GM06990 (cell line): ENCODE results near the gene CFAP97.
A peak's percentile ranks its signal among the peaks of the same experiment; 100 is the strongest.

Experiments used
- DNase-seq: peaks from one replicate; pipeline ENCODE4 v3.0.0-alpha.2; 2011; ENCODE audit not compliant: insufficient read length; ENCODE audit errors: extremely low read depth
- H3K27me3 ChIP-seq: replicated peaks from 2 replicates; pipeline ENCODE4 v1.6.0; 2011; ENCODE audit warnings: low read length; ENCODE audit not compliant: control insufficient read depth, insufficient read depth
- H3K36me3 ChIP-seq: 2 replicates; pipeline ENCODE4 v1.5.1; 2011; ENCODE audit warnings: low read length; ENCODE audit not compliant: control insufficient read depth, insufficient read depth
- H3K4me3 ChIP-seq: replicated peaks from 2 replicates; pipeline ENCODE4 v1.5.1; 2011; ENCODE audit warnings: low read depth, mild to moderate bottlenecking, control low read depth, low read length
- TF ChIP-seq, protein P1 (sequence below): IDR thresholded peaks from 2 replicates; pipeline ENCODE4 v1.5.1; 2011; ENCODE audit warnings: low read length, control low read depth, mild to moderate bottlenecking, inconsistent platforms; ENCODE audit not compliant: insufficient read depth, poor library complexity, severe bottlenecking

CFAP97 gene

GRCh38 chr4:185203486-185204237 lies at the start of gene CFAP97:
CFAP97 (minus strand) TSS chr4:185204000; CDS start chr4:185191196, 12,804 bp downstream.
- H3K4me3 ChIP-seq = peak within 1 kb of the TSS; percentile 70
- TF ChIP-seq, protein P1, sequence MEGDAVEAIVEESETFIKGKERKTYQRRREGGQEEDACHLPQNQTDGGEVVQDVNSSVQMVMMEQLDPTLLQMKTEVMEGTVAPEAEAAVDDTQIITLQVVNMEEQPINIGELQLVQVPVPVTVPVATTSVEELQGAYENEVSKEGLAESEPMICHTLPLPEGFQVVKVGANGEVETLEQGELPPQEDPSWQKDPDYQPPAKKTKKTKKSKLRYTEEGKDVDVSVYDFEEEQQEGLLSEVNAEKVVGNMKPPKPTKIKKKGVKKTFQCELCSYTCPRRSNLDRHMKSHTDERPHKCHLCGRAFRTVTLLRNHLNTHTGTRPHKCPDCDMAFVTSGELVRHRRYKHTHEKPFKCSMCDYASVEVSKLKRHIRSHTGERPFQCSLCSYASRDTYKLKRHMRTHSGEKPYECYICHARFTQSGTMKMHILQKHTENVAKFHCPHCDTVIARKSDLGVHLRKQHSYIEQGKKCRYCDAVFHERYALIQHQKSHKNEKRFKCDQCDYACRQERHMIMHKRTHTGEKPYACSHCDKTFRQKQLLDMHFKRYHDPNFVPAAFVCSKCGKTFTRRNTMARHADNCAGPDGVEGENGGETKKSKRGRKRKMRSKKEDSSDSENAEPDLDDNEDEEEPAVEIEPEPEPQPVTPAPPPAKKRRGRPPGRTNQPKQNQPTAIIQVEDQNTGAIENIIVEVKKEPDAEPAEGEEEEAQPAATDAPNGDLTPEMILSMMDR = no peak
- no peaks in the 10 kb centered on the region for H3K27me3 ChIP-seq
- peak; percentile 88 for DNase-seq
- H3K36me3 ChIP-seq = peaks cover 2% of the 10 kb centered on the region; the same call in 1 of the 2 replicates

DNA sequence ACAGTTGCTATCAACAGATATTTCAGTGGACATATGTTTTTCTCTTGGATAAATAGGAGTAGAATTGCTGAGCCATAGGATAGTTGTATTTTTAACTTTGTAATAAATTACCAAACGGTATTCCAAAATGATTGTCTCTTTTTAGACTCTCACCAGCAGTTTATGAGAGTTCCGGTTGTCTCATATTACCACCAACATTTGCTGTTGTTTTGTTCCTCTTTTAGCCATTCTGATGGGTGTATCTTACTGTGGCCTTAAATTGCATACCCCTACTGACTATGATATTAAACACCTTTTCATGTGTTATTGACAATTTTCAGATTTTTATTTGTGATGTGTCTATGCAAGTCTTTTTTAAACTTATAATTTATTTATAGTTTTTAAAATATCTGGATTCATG lies 45.3 kb upstream of the CFAP97 start:
- DNase-seq = no peak

DNA sequence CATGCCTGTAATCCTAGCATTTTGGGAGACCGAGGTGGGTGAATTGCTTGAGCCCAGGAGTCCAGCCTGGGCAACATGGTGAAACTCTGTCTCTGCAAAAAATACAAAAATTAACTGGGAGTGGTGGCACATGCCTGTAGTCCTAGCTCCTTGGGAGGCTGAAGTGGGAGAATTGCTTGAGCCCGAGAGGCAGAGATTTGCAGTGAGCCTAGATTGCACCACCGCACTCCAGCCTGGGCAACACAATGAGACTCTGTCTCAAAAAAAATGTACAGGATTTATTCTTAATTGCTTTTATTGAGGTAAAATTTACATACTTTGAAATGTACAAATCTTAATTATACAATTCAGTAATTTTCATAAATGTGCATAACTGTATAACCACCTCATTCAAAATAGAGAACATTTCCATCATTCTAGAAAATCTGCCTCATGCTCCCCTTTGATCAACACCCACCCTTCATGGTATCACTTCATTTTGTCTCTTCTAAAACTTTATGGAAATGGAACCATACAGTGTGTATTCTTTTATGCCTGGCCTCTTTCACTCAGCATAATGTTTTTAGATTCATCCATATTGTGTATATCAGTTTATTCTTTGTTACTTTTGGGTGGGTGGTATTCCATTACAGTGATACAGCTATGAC lies 44.7 kb upstream of the CFAP97 start:
- no peak for DNase-seq
- peaks cover 3% of the 10 kb centered on the region for H3K36me3 ChIP-seq
- TF ChIP-seq, protein P1 = no peak
- no peak overlapping the region for H3K4me3 ChIP-seq
- H3K27me3 ChIP-seq = no peaks in the 10 kb centered on the region

More for the DNA sequence above, 45.3 kb upstream of the CFAP97 start:
- TF ChIP-seq, protein P1 = no peak
- H3K36me3 ChIP-seq = peaks cover 5% of the 10 kb centered on the region
- no peaks in the 10 kb centered on the region for H3K27me3 ChIP-seq
- no peak overlapping the region for H3K4me3 ChIP-seq

GRCh38 chr4:185247151-185247550 lies 43.4 kb upstream of the CFAP97 start:
- DNase-seq = no peak
- TF ChIP-seq, protein P1 = no peak
- H3K4me3 ChIP-seq = no peak overlapping the region

GRCh38 chr4:185246453-185246852 lies 42.7 kb upstream of the CFAP97 start:
- TF ChIP-seq, protein P1 = no peak
- peaks cover 3% of the 10 kb centered on the region for H3K36me3 ChIP-seq
- H3K27me3 ChIP-seq = no peaks in the 10 kb centered on the region
- DNase-seq = no peak
- H3K4me3 ChIP-seq = no peak overlapping the region

More at GRCh38 chr4:185247151-185247550, 43.4 kb upstream of the CFAP97 start:
- Histone ChIP-seq H3K27me3 (no peaks in the 10 kb centered on the region), H3K36me3 (peaks cover 3% of the 10 kb centered on the region)
